MCF 10A (cell line): Measurements from ENCODE around the gene CNOT2. TPM values are rescaled to one million over a fixed set of nuclear protein-coding genes. Genes with fewer than 3 reads are reported as not detected.
"Not testable (repeated sequence)": the region's sequence is repeated elsewhere in the genome, so short reads cannot be mapped to it uniquely, and the experiment has no call there.

Source experiments
- BruUV-seq: library from RNA; stranded (reverse); fragments of 400-500 nt; replicated peaks from 2 replicates; lab custom pipeline; 2021; lab: Mats Ljungman, UMichigan
- CTCF ChIA-PET: fragments of 300-600 bp; sonication (Branson Sonifier 250); formaldehyde crosslinking; extraction: SDS; loops from one replicate; lab custom pipeline; 2021; ENCODE audit warnings: antibody characterized with exemption, inconsistent platforms; lab: Yijun Ruan, JAX
- POLR2A ChIA-PET: fragments of 300-600, 350-650 bp; sonication (Branson Sonifier 250); formaldehyde crosslinking; extraction: SDS; loops from one replicate; lab custom pipeline; 2020; ENCODE audit warnings: antibody characterized with exemption, inconsistent platforms; lab: Yijun Ruan, JAX
- DNase-seq: peaks from one replicate; pipeline ENCODE4 v3.0.0-alpha.2; 2018; ENCODE audit not compliant: unreplicated experiment
- H3K27ac Mint-ChIP-seq: one replicate; pipeline ENCODE4 v1.8.0; 2022; ENCODE audit warnings: mild to moderate bottlenecking, low read depth, mixed read lengths; ENCODE audit not compliant: unreplicated experiment
- H3K27me3 Mint-ChIP-seq: one replicate; pipeline ENCODE4 v1.8.0; 2022; ENCODE audit warnings: mixed read lengths; ENCODE audit not compliant: insufficient read depth, unreplicated experiment
- H3K36me3 Mint-ChIP-seq: one replicate; pipeline ENCODE4 v1.8.0; 2022; ENCODE audit warnings: mild to moderate bottlenecking, moderate library complexity, mixed read lengths; ENCODE audit not compliant: insufficient read depth, unreplicated experiment
- H3K4me1 Mint-ChIP-seq: one replicate; pipeline ENCODE4 v1.8.0; 2022; ENCODE audit warnings: mixed read lengths; ENCODE audit not compliant: insufficient read depth, unreplicated experiment
- H3K4me3 Mint-ChIP-seq: one replicate; pipeline ENCODE4 v1.8.0; 2022; ENCODE audit warnings: mild to moderate bottlenecking, moderate library complexity, mixed read lengths; ENCODE audit not compliant: unreplicated experiment
- H3K9me3 Mint-ChIP-seq: one replicate; pipeline ENCODE4 v1.8.0; 2022; ENCODE audit warnings: mixed read lengths; ENCODE audit not compliant: unreplicated experiment
- intact Hi-C: fragments of 100-400 bp; cut with micrococcal nuclease; formaldehyde crosslinking; loops from 2 replicates; pipeline ENCODE4 v1.14.1; 2022
- total RNA-seq: library from RNA; stranded (reverse); gene quantifications from 2 replicates; pipeline ENCODE4 v1.2.3, GENCODE V29; 2022
- TF ChIP-seq, protein P1 (sequence below): fragments of 200-600 bp; IDR thresholded peaks from one replicate; pipeline ENCODE4 v1.8.0; 2022; ENCODE audit warnings: antibody characterized with exemption, mild to moderate bottlenecking; ENCODE audit not compliant: unreplicated experiment

Gene CNOT2
- total RNA-seq, 1 experiment from 2014 or later = 91.0 TPM

DNA sequence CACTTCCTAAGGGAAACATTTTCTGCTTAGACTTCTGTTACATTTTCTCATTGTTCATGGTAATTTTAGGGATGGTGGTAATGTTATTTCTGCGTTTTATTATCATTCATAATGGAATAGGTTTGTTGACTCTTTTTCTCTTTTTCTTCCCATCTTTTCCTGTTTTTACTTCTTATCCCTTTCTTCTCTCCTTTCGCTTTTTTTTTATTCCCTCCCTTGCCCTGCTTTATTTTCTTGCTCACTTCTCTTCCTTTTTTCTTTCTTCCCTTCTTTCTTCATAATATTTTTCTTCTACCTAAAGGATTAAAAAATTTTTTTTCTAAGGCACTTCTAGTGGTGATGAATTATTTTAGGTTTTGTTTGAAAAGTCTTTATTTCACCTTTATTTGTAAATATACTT is 45.6 kb downstream of the CNOT2 start:
- Mint-ChIP-seq H3K36me3 (peaks cover 58% of the 10 kb centered on the region), H3K9me3 (no peaks in the 10 kb centered on the region), H3K27me3 (no peaks in the 10 kb centered on the region), H3K4me3 (no peak overlapping the region), H3K27ac (peak overlapping the region; percentile 11), H3K4me1 (peaks cover 12% of the 10 kb centered on the region)
- ChIA-PET POLR2A (interaction anchor here (1.1 kb wide), 1 partner anchor 15 kb away, joined by 4 read pairs; no protein-coding TSS in a partner anchor), CTCF (interaction anchor here (0.6 to 1.4 kb wide), 2 partner anchors 11 to 410 kb away, joined by 3 read pairs; no protein-coding TSS in a partner anchor)
- BruUV-seq = no TSS peak
- intact Hi-C loops = no loop called here
- DNase-seq = no peak
- TF ChIP-seq, protein P1, sequence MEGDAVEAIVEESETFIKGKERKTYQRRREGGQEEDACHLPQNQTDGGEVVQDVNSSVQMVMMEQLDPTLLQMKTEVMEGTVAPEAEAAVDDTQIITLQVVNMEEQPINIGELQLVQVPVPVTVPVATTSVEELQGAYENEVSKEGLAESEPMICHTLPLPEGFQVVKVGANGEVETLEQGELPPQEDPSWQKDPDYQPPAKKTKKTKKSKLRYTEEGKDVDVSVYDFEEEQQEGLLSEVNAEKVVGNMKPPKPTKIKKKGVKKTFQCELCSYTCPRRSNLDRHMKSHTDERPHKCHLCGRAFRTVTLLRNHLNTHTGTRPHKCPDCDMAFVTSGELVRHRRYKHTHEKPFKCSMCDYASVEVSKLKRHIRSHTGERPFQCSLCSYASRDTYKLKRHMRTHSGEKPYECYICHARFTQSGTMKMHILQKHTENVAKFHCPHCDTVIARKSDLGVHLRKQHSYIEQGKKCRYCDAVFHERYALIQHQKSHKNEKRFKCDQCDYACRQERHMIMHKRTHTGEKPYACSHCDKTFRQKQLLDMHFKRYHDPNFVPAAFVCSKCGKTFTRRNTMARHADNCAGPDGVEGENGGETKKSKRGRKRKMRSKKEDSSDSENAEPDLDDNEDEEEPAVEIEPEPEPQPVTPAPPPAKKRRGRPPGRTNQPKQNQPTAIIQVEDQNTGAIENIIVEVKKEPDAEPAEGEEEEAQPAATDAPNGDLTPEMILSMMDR = no peak

DNA sequence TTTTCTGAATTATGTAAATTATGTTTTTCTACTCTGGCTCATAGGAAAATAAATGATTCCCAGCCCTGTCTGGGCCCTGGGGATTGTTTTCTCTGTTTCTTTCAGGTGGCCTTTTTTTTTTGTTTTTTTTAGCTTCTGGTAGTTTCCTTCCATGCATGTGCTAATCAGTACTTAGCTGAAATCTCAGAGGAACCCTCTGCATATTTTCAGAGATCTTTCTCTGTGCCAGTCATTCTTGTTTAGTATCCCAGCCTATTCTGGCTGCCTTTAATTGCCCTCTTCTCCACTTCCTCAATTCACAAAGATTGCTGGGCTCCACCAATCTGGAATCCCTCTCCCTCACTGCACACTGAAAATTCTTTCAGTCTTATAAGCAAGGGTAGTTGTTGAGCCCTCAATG is 46.9 kb downstream of the CNOT2 start:
- no peak overlapping the region for H3K4me3 Mint-ChIP-seq
- TF ChIP-seq, protein P1 = no peak
- peak overlapping the region; percentile 43 for H3K27ac Mint-ChIP-seq
- intact Hi-C loops = no loop called here
- H3K9me3 Mint-ChIP-seq = no peaks in the 10 kb centered on the region
- peaks cover 14% of the 10 kb centered on the region for H3K4me1 Mint-ChIP-seq
- peaks cover 57% of the 10 kb centered on the region for H3K36me3 Mint-ChIP-seq
- DNase-seq = no peak
- H3K27me3 Mint-ChIP-seq = no peaks in the 10 kb centered on the region
- CTCF ChIA-PET = interaction anchor here (0.6 kb wide), 1 partner anchor 855 kb away, joined by 3 read pairs; no protein-coding TSS in a partner anchor
- POLR2A ChIA-PET = interaction anchor here (0.6 to 0.7 kb wide), 2 partner anchors 237 to 295 kb away, joined by 3 read pairs; no protein-coding TSS in a partner anchor
- no TSS peak for BruUV-seq

DNA sequence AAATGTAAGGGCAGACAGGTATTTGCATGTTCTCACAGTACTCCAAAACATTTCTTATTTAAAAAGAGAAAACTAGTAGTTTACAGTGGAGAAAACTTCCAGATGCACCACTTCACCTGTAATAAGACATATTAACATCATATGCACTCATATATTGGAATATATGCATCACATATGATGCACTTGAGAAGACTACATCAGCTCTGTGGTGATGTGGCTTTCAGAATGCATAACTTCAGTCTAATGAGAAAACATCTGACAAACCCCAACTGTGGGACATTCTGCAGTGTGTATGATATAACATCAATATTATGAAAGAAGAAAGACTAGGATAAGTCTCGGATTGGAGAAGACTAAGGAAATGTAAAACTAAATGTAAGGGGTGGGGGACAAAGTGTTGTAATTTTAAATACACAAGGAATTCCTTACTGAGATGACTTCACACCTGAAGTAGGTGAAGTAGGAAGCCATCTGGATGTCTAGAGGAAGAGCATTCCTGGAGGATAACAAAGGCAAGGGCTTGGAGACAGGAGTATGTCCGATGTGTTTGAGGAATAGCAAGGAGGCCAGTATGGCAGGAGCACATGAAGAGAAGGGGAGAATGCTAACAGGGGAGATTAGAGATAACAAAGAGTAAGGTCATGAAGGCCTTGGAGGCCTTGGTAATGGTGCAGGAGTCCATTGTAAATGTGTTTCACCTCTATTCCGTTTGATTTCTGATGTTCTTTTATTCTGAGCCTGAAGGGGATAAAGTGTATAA is 49.0 kb downstream of the CNOT2 start:
- CTCF ChIA-PET = no interaction called here
- BruUV-seq = no TSS peak
- H3K36me3 Mint-ChIP-seq = peaks cover 40% of the 10 kb centered on the region
- peaks cover 18% of the 10 kb centered on the region for H3K4me1 Mint-ChIP-seq
- intact Hi-C loops = no loop called here
- POLR2A ChIA-PET = no interaction called here
- H3K27ac Mint-ChIP-seq = no peak overlapping the region
- H3K4me3 Mint-ChIP-seq = no peak overlapping the region
- no peaks in the 10 kb centered on the region for H3K9me3 Mint-ChIP-seq
- TF ChIP-seq, protein P1 = no peak
- no peaks in the 10 kb centered on the region for H3K27me3 Mint-ChIP-seq
- DNase-seq = no peak

DNA sequence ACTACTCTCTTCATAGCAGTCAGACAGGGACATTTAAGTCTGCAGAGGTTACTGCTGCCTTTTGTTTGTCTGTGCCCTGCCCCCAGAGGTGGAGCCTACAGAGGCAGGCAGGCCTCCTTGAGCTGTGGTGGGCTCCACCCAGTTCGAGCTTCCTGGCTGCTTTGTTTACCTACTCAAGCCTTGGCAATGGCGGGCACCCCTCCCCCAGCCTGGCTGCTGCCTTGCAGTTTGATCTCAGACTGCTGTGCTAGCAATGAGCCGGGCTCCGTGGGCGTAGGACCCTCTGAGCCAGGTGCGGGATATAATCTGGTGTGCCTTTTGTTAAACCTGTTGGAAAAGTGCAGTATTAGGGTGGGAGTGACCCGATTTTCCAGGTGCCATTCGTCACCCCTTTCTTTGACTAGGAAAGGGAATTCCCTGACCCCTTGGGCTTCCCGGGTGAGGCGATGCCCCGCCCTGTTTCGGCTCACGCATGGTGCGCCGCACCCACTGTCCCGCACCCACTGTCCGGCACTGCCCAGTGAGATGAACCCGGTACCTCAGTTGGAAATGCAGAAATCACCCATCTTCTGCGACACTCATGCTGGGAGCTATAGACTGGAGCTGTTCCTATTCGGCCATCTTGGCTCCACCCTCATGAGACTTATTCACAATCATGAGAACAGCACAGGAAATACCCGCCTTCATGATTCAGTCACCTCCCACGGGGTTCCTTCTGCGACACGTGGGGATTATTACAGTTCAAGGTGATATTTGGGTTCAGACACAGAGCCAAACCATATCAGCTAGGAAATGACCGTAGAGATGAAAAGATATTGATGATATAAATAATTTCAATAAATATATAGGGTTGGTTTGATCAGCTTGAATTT is 61.7 kb downstream of the CNOT2 start:
- H3K4me1 Mint-ChIP-seq, POLR2A ChIA-PET, H3K9me3 Mint-ChIP-seq, intact Hi-C loops, H3K27ac Mint-ChIP-seq, BruUV-seq, H3K4me3 Mint-ChIP-seq, H3K27me3 Mint-ChIP-seq: not testable (repeated sequence)
- peaks cover 17% of the 10 kb centered on the region for H3K36me3 Mint-ChIP-seq
- CTCF ChIA-PET = interaction anchor here (1.5 kb wide), 1 partner anchor 404 kb away, joined by 6 read pairs; no protein-coding TSS in a partner anchor
- peak; percentile 11 for DNase-seq
